Pancreas (tissue), 10 donors: Measurements from ENCODE around the gene GCNT2. TPM values are rescaled to one million over a fixed set of nuclear protein-coding genes. Genes with fewer than 3 reads are reported as not detected.
"Not testable (repeated sequence)": the region's sequence is repeated elsewhere in the genome, so short reads cannot be mapped to it uniquely, and the experiment has no call there.

Source experiments
- ATAC-seq, 4 donors: fragments of 200-7000 bp; cut with Tn5 transposase; one replicate each; pipeline versions ENCODE4 v1.8.0 to v1.9.1; 2020; ENCODE audit warnings: mild to moderate bottlenecking in 4 of 4, moderate library complexity in 4 of 4
- DNase-seq, 6 donors: peaks; one replicate each; pipeline ENCODE4 v3.0.0-alpha.2; 2020
- FAIRE-seq: peaks from 2 replicates; lab custom pipeline; 2012; peaks lifted over from hg19 to GRCh38; lab: Jason Lieb, UNC
- H3K27ac ChIP-seq, 4 donors: fragments of 200-600 bp; sonication (generic); 1 replicate in 3 of 4; 2 replicates in 1 of 4; pipeline versions ENCODE4 v1.5.0 to v1.8.0; 2020
- H3K27me3 ChIP-seq, 4 donors: fragments of 200-600 bp; one replicate each; pipeline ENCODE4 v1.8.0; 2021
- H3K36me3 ChIP-seq, 3 donors: fragments of 200-600 bp; sonication (generic) in 1 of 3; one replicate each; pipeline versions ENCODE4 v1.5.0 to v1.8.0; 2020 to 2021
- H3K4me1 ChIP-seq, 3 donors: fragments of 200-600 bp; one replicate each; pipeline ENCODE4 v1.8.0; 2021
- H3K4me3 ChIP-seq, 4 donors: fragments of 200-600 bp; sonication (generic) in 2 of 4; one replicate each; pipeline versions ENCODE4 v1.5.0 to v1.8.0; 2020 to 2021
- H3K9me3 ChIP-seq, 4 donors: fragments of 200-600 bp; one replicate each; pipeline ENCODE4 v1.8.0; 2021
- WGBS, 2 donors: extraction: QIAGEN DNeasy Blood & Tissue Kit; methylation state at CpG; one replicate each; pipeline ENCODE4 v1.1.7; 2013; 5-methylcytosine and 5-hydroxymethylcytosine counted together
- intact Hi-C, 3 donors: fragments of 100-400 bp; cut with DNase I; formaldehyde crosslinking; loops; one replicate each; pipeline versions ENCODE4 v1.11.1 to v1.14.2; 2022
- polyA plus RNA-seq, 2 donors: library from polyadenylated mRNA; stranded (reverse); fragments of 200-250 nt; gene quantifications; one replicate each; pipeline ENCODE4 v1.2.3, GENCODE V29; 2013
- total RNA-seq, 6 donors: library from RNA; stranded (reverse); fragmentation: NEBNext Ultra II Directional in 4 of 6; extraction: Animal tissue kit (Norgen Biotek cat#: 25700) in 4 of 6; gene quantifications; one replicate each; pipeline versions ENCODE4 v1.2.1 to v1.2.4, GENCODE V29; 2021 to 2023
- TF ChIP-seq, protein P1 (sequence below), 4 donors: fragments of 200-600 bp; sonication (generic) in 3 of 4; IDR thresholded peaks; one replicate each; pipeline versions ENCODE4 v1.5.0 to v1.8.0; 2021; ENCODE audit warnings: antibody characterized with exemption in 4 of 4
- donor health status: healthy with polysubstance abuse.
- donor health status: DM: no; HTN: no; CAD: no; lungs with moderate emphysema.
- donor health status: DM: no; HTN: no; CAD: no.
- donor health status: control.
- donor health status: control.
- donor health status: Bipolar disorder and iron deficiency.
- donor health status: DM: yes; HTN: yes; CAD: no.
- donor health status: DM: no; HTN: no; CAD: no.
- donor health status: DM: no; HTN: no; CAD: no.
- donor health status: DM: yes; HTN: yes; CAD: no.

The GCNT2 gene
- total and polyA plus RNA-seq, 8 donors = 0.91 to 8.3 (median 2.2) TPM

DNA sequence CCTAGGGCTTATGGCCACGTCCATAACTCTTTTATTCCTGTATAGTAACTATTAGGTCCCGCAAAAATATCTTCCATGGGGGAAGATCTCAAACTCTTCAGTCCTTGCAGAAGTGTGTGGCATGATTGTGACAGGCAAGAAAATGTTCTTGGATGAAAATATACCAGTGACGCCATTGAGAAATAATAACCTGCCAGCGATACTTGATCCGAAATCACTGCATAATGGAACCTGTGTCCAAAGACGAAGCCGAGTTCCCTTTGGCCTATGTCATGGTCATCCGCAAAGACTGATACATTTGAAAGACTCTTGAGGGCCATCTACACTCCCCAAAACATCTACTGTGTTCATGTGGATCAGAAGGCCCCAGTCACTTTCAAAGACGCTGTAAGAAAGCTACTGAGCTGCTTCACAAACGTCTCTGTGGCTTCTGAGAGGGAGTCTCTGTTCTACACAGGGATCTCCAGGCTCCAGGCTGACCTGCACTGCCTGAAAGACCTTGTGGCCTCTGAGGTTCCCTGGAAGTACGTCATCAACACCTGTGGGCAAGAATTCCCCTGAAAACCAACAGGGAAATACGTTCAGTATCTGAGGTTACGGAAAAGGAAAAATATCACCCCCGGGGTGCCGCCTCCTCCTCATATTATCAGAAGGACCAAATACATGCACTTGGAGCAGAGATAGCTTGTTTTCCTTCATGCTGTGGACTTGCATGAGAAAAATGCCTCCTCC is 6.9 kb upstream of the GCNT2 start:
- no peak overlapping the region for H3K4me3 ChIP-seq
- no peak overlapping the region for H3K27ac ChIP-seq
- H3K27me3 ChIP-seq = no peaks in the 10 kb centered on the region
- no peak for FAIRE-seq
- ATAC-seq = no peak
- DNase-seq = no peak
- WGBS, 2 donors = 78 to 81% methylated on average over 15 of the region's 15 CpGs
- peaks cover 0 to 11% (median 0%) of the 10 kb centered on the region in 3 donors for H3K4me1 ChIP-seq
- TF ChIP-seq, protein P1, sequence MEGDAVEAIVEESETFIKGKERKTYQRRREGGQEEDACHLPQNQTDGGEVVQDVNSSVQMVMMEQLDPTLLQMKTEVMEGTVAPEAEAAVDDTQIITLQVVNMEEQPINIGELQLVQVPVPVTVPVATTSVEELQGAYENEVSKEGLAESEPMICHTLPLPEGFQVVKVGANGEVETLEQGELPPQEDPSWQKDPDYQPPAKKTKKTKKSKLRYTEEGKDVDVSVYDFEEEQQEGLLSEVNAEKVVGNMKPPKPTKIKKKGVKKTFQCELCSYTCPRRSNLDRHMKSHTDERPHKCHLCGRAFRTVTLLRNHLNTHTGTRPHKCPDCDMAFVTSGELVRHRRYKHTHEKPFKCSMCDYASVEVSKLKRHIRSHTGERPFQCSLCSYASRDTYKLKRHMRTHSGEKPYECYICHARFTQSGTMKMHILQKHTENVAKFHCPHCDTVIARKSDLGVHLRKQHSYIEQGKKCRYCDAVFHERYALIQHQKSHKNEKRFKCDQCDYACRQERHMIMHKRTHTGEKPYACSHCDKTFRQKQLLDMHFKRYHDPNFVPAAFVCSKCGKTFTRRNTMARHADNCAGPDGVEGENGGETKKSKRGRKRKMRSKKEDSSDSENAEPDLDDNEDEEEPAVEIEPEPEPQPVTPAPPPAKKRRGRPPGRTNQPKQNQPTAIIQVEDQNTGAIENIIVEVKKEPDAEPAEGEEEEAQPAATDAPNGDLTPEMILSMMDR (IDR thresholded peaks at IDR 0.05) = no peak
- intact Hi-C loops = no loop called here
- no peaks in the 10 kb centered on the region for H3K9me3 ChIP-seq
- H3K36me3 ChIP-seq = no peaks in the 10 kb centered on the region

DNA sequence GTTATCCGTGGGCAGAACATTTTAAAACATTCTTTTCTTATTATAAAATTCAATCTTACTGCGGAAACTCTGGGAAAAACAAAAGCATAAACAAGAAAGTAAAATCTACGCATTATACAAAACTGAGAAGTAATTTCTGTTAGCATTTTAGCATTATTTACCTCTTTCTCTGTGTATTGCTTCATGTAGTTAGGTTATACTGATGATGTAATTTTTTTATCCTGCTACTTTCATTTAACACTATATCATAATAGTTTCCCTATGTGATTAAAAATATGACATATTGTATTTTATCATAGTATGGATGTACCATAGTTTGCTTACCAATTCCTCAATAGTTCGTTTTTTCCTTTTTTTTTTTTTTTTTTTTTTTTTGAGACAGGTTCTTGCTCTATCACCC is 4.2 kb upstream of the GCNT2 start:
- no peak for FAIRE-seq
- Histone ChIP-seq H3K4me1 (peaks cover 0 to 9% (median 0%) of the 10 kb centered on the region in 3 donors), H3K4me3 (no peak overlapping the region), H3K9me3 (no peaks in the 10 kb centered on the region), H3K27ac (no peak overlapping the region), H3K27me3 (no peaks in the 10 kb centered on the region), H3K36me3 (no peaks in the 10 kb centered on the region)
- intact Hi-C loops = no loop called here
- WGBS, 2 donors = 84% methylated on average over 4 of the region's 4 CpGs
- no peak for DNase-seq
- TF ChIP-seq, protein P1 (IDR thresholded peaks at IDR 0.05) = no peak
- no peak for ATAC-seq

DNA sequence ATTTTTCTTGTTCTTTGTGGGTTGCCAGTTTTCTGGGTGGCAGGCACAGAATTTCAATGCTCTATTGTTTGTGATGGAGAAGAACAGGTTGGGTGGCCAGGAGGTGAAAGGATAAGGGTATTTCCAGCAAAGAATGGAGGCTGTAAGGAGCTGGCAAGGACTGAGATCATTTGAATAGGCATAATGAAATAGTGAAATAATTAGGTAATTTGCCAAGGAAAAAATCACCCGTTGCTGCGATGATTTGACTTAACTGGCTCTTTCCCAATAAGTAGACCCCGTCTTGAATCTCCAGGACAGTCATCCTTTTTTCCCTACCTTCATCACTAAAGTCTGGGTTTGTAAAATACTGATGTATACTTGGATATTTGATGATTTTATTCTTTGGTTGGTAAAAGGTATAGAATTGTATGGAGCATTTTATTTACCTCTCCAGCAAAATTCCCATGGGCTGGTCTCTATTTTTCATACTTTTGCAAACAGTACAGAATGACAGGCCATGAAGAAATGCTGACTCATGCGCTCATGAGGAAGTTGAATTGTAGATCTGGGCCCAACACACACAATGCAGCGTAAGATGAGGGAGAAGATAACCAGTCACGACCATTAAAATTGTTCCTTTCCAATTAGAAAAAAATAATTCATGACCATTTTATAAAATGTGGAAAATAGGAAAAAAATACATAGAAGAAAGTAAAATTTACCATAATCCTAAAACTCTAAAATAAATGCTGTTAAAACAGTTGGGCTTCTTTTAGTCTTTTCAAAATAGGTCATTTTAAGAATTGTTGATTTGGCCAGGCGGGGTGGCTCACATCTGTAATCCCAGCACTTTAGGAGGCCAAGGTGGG is 2.4 kb upstream of the GCNT2 start:
- no peak overlapping the region for H3K4me3 ChIP-seq
- ATAC-seq (peak in 3 of 4 donors; percentile 68 to 88 (median 85)), FAIRE-seq (peak; percentile 5), DNase-seq (no peak)
- TF ChIP-seq, protein P1 (IDR thresholded peaks at IDR 0.05) = no peak
- intact Hi-C loops = no loop called here
- H3K9me3 ChIP-seq = no peaks in the 10 kb centered on the region
- no peaks in the 10 kb centered on the region for H3K27me3 ChIP-seq
- no peaks in the 10 kb centered on the region for H3K36me3 ChIP-seq
- peak overlapping the region in 1 of 4 donors; percentile 46 for H3K27ac ChIP-seq
- peaks cover 0 to 9% (median 0%) of the 10 kb centered on the region in 3 donors for H3K4me1 ChIP-seq
- 65 to 70% methylated on average over 7 of the region's 7 CpGs for WGBS, 2 donors

DNA sequence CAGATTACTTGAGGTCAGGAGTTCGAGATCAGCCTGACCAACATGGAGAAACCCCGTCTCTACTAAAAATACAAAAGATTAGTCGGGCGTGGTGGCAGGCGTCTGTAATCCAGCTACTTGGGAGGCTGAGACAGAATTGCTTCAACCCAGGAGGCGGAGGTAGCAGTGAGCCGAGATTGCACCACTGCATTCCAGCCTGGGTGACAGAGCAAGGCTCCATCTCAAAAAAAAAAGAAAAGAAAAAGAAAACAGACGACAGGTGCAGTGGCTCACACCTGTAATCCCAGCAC is 1.8 kb upstream of the GCNT2 start:
- intact Hi-C loops, ATAC-seq: not testable (repeated sequence)

DNA sequence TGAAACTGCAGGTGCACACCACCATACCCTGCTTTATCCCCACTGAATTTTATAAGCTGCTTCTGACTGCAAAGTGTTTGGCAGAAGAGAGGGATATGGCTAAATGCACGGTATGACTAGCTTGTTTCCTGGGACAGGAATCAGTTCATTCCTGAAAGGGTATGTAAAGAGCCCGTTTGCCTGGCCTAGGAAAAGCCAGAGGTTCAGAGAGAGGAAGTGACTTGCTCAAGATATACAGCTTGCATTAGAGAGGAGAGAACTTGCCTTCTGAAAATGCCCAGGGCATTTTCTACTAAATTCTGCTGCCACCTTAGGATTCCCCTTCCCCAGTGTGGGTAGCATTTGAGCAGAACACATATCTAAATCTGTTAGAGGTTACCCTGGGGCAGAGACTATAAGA is 683 bp upstream of the GCNT2 start:
- 73 to 90% methylated on average over 2 of the region's 2 CpGs for WGBS, 2 donors
- no peaks in the 10 kb centered on the region for H3K36me3 ChIP-seq
- H3K27ac ChIP-seq = peak overlapping the region in 1 of 4 donors; percentile 30
- H3K4me3 ChIP-seq = no peak overlapping the region
- FAIRE-seq (no peak), DNase-seq (no peak), ATAC-seq (peak in 1 of 4 donors; percentile 24)
- TF ChIP-seq, protein P1 (IDR thresholded peaks at IDR 0.05) = no peak
- H3K27me3 ChIP-seq = no peaks in the 10 kb centered on the region
- intact Hi-C loops = no loop called here
- peaks cover 0 to 9% (median 0%) of the 10 kb centered on the region in 3 donors for H3K4me1 ChIP-seq
- no peaks in the 10 kb centered on the region for H3K9me3 ChIP-seq

More for the DNA sequence above, 1.8 kb upstream of the GCNT2 start:
- H3K4me3 ChIP-seq, FAIRE-seq, H3K36me3 ChIP-seq, H3K4me1 ChIP-seq, DNase-seq, H3K27me3 ChIP-seq, H3K9me3 ChIP-seq: not testable (repeated sequence)
- 88 to 92% methylated on average over 8 of the region's 8 CpGs for WGBS, 2 donors
- peak overlapping the region in 1 of 4 donors; percentile 46 for H3K27ac ChIP-seq
